Tibial nerve (tissue), 4 donors: ENCODE results near the gene SCN8A.

ENCODE experiments used
- CTCF ChIP-seq, 5 experiments: fragments of 200-600 bp in 3 of 5; fragments of 450-650 bp in 2 of 5; sonication (generic) in 3 of 5; IDR thresholded peaks; one replicate each; pipeline ENCODE4 v1.5.1; 2016 to 2019; ENCODE audit warnings: antibody characterized with exemption in 5 of 5, mild to moderate bottlenecking in 3 of 5, moderate library complexity in 2 of 5
- EP300 ChIP-seq, 2 donors: sonication (generic); formaldehyde crosslinking; IDR thresholded peaks; one replicate each; pipeline ENCODE4 v1.6.1; 2017; ENCODE audit warnings: antibody characterized with exemption in 2 of 2, mild to moderate bottlenecking in 1 of 2

- TF ChIP-seq CTCF (IDR thresholded peaks at IDR 0.05) (no peak), EP300 (IDR thresholded peaks at IDR 0.05) (no peak)
These were observed 188.8 kb downstream of the SCN8A start for GRCh38 chr12:51779876-51780275.
